Measurements from ENCODE around the gene SMYD3. TPM values are rescaled to one million over a fixed set of nuclear protein-coding genes. Genes with fewer than 3 reads are reported as not detected.

SMYD3 gene
- total and polyA plus RNA-seq, 2 donors (not counting 1 experiment from before 2014, with no cell fraction given) = 69.4 to 83.1 TPM

DNA sequence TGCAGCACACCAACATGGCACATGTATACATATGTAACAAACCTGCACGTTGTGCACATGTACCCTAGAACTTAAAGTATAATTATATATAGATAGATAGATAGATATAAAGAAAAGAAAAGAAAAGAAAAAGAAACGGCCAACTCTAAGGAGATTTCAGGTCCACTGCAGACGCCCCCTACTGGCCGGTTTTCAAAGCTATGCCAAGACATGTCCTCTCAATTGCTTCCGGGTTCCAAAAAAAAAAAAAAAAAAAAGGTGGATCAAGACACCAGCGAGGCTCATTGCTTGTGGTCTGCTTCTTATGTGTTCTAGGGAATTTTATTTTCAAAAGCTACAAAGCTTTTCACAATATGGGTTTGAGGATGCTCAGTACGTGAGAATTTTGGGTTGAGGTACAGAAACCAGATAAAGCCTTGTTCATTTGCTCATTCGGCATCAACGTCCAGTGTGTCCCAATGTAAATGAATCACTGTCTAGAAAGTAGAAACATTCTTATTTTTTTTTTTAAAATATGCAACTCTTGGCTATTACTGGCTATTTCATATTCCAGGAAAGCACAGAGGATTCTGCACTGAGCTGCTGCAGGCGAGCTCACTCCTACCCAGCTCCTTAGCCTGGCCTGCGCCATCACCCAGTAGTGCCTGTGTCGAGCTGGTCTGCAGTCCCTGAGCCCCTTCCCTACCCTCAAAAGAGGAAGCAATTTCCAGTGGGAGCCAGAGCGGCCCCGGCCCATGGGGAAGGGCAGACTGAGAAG is 709.3 kb downstream of the SMYD3 start:
- Histone ChIP-seq H3K9ac (ENCODE audit: insufficient read depth, low read length) (no peak overlapping the region), H3K27me3 (ENCODE audit: control insufficient read depth, insufficient read depth, low read length) (no peaks in the 10 kb centered on the region), H3K27ac (ENCODE audit: insufficient read depth, low read length) (no peak overlapping the region), H2AFZ (ENCODE audit: low read length) (no peak overlapping the region), H3K79me2 (ENCODE audit: control insufficient read depth, insufficient read depth, low read length) (no peaks in the 10 kb centered on the region), H3K4me1 (ENCODE audit: control insufficient read depth, extremely low read depth, insufficient read depth, low read length) (no peaks in the 10 kb centered on the region), H3K9me3 (ENCODE audit: control insufficient read depth, insufficient read depth, low read depth, low read length) (no peaks in the 10 kb centered on the region), H3K36me3 (ENCODE audit: control insufficient read depth, insufficient read depth, low read length) (no peaks in the 10 kb centered on the region), H3K4me3 (replicated peaks in 1 of 4; ENCODE audit: control extremely low read depth in 1 of 4, insufficient read depth in 1 of 4, low read depth in 3 of 4, low read length in 4 of 4) (no peak overlapping the region), H3K4me2 (ENCODE audit: extremely low read depth, insufficient read depth, low read length) (no peak overlapping the region), H4K20me1 (ENCODE audit: control insufficient read depth, extremely low read depth, insufficient read depth, low read length) (no peaks in the 10 kb centered on the region)
- TF ChIP-seq, protein P1, sequence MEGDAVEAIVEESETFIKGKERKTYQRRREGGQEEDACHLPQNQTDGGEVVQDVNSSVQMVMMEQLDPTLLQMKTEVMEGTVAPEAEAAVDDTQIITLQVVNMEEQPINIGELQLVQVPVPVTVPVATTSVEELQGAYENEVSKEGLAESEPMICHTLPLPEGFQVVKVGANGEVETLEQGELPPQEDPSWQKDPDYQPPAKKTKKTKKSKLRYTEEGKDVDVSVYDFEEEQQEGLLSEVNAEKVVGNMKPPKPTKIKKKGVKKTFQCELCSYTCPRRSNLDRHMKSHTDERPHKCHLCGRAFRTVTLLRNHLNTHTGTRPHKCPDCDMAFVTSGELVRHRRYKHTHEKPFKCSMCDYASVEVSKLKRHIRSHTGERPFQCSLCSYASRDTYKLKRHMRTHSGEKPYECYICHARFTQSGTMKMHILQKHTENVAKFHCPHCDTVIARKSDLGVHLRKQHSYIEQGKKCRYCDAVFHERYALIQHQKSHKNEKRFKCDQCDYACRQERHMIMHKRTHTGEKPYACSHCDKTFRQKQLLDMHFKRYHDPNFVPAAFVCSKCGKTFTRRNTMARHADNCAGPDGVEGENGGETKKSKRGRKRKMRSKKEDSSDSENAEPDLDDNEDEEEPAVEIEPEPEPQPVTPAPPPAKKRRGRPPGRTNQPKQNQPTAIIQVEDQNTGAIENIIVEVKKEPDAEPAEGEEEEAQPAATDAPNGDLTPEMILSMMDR (conservative IDR thresholded peaks at IDR 0.05 in 1 of 2, IDR thresholded peaks at IDR 0.05 in 1 of 2; ENCODE audit: low read depth in 1 of 2, low read length in 2 of 2) = peak; percentile 39 to 43
- no peak for TF ChIP-seq EZH2 (IDR thresholded peaks at IDR 0.05; ENCODE audit: low read length, missing control alignments)
- DNase-seq (ENCODE audit: low read depth in 2 of 2) = peak in 1 of 2 donors; percentile 46

DNA sequence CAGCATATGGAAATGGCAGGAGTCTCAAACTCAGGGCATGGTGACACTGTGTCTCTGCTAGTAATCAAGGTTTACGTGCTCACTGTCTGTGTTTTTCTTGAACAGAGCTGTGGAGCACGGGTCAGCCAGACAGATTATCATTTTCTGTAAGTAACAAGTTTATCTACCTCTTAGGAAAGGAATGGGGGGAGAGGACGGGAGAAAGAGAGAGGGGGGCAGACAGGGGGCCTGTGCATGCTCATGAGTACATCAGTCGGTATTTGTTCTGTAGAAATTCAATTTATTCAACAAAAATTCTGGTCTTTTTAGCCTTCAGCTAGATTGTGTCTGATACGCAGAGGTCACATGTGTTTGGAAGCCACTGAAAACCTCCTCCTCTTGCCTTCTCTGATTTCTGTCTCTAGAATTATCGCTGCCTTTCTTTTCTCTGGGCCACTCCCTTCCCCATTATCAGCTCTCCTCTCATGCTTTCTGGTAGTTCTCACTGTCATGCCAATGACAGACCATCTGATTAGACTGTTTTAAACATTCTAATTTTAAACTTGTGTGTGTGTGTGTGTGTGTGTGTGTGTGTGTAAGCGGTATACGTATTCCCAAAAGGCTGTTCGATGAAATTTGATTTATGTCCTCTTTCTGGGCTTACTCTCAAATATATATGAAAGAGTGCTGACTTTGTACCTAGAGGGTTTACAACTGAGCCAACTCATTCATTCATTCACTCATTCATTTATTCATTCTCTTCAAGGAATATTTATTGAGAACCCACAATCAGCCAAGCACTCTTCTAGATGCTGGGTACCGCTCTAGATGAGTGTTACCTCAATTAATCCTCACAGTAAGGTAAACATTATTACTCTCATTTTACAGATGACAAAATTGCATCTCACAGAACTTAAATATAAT is 715.4 kb downstream of the SMYD3 start:
- H3K4me2 ChIP-seq (ENCODE audit: extremely low read depth, insufficient read depth, low read length) = no peak overlapping the region
- H2AFZ ChIP-seq (ENCODE audit: low read length) = no peak overlapping the region
- peaks cover 10% of the 10 kb centered on the region for H3K4me1 ChIP-seq (ENCODE audit: control insufficient read depth, extremely low read depth, insufficient read depth, low read length)
- no peaks in the 10 kb centered on the region for H3K79me2 ChIP-seq (ENCODE audit: control insufficient read depth, insufficient read depth, low read length)
- H3K9me3 ChIP-seq (ENCODE audit: control insufficient read depth, insufficient read depth, low read depth, low read length) = no peaks in the 10 kb centered on the region
- H4K20me1 ChIP-seq (ENCODE audit: control insufficient read depth, extremely low read depth, insufficient read depth, low read length) = no peaks in the 10 kb centered on the region
- no peaks in the 10 kb centered on the region for H3K36me3 ChIP-seq (ENCODE audit: control insufficient read depth, insufficient read depth, low read length)
- no peak overlapping the region for H3K27ac ChIP-seq (ENCODE audit: insufficient read depth, low read length)
- no peak overlapping the region for H3K9ac ChIP-seq (ENCODE audit: insufficient read depth, low read length)
- H3K27me3 ChIP-seq (ENCODE audit: control insufficient read depth, insufficient read depth, low read length) = no peaks in the 10 kb centered on the region
- TF ChIP-seq EZH2 (IDR thresholded peaks at IDR 0.05; ENCODE audit: low read length, missing control alignments) = no peak
- TF ChIP-seq, protein P1 (conservative IDR thresholded peaks at IDR 0.05 in 1 of 2, IDR thresholded peaks at IDR 0.05 in 1 of 2; ENCODE audit: low read depth in 1 of 2, low read length in 2 of 2) = no peak
- peak in 1 of 2 donors; percentile 44 for DNase-seq (ENCODE audit: low read depth in 2 of 2)
- H3K4me3 ChIP-seq (replicated peaks in 1 of 4; ENCODE audit: control extremely low read depth in 1 of 4, insufficient read depth in 1 of 4, low read depth in 3 of 4, low read length in 4 of 4) = no peak overlapping the region

DNA sequence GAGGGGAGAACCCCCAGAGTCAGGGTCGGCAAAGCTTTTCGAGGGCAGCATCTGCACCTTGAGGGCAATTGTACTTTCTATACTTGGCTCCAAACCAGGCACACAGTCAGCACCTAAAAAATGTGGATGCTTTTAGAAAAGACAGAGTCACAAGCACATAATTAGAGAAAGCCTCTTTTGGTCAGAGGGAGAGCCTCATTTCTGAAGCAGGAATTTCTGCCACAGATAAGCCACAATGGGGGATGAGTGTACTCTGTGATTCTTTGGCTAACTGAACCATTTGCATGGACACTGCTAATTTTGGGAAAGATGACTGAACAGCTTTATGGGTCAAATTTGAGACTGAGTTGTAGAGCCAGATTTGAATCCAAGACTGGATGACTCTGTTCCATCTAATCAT is 716.6 kb downstream of the SMYD3 start:
- Histone ChIP-seq H3K4me3 (replicated peaks in 1 of 4; ENCODE audit: control extremely low read depth in 1 of 4, insufficient read depth in 1 of 4, low read depth in 3 of 4, low read length in 4 of 4) (no peak overlapping the region), H3K4me2 (ENCODE audit: extremely low read depth, insufficient read depth, low read length) (no peak overlapping the region), H4K20me1 (ENCODE audit: control insufficient read depth, extremely low read depth, insufficient read depth, low read length) (no peaks in the 10 kb centered on the region), H3K9ac (ENCODE audit: insufficient read depth, low read length) (no peak overlapping the region), H3K79me2 (ENCODE audit: control insufficient read depth, insufficient read depth, low read length) (no peaks in the 10 kb centered on the region), H2AFZ (ENCODE audit: low read length) (no peak overlapping the region), H3K27ac (ENCODE audit: insufficient read depth, low read length) (no peak overlapping the region), H3K9me3 (ENCODE audit: control insufficient read depth, insufficient read depth, low read depth, low read length) (no peaks in the 10 kb centered on the region), H3K27me3 (ENCODE audit: control insufficient read depth, insufficient read depth, low read length) (no peaks in the 10 kb centered on the region), H3K36me3 (ENCODE audit: control insufficient read depth, insufficient read depth, low read length) (no peaks in the 10 kb centered on the region), H3K4me1 (ENCODE audit: control insufficient read depth, extremely low read depth, insufficient read depth, low read length) (peaks cover 10% of the 10 kb centered on the region)
- DNase-seq (ENCODE audit: low read depth in 2 of 2) = peak in 1 of 2 donors; percentile 93
- TF ChIP-seq, protein P1 (conservative IDR thresholded peaks at IDR 0.05 in 1 of 2, IDR thresholded peaks at IDR 0.05 in 1 of 2; ENCODE audit: low read depth in 1 of 2, low read length in 2 of 2) = no peak
- TF ChIP-seq EZH2 (IDR thresholded peaks at IDR 0.05; ENCODE audit: low read length, missing control alignments) = no peak
